H1 (cell line): ENCODE measurements around the gene VGLL4. TPM values are rescaled to one million over a fixed set of nuclear protein-coding genes. Genes with fewer than 3 reads are reported as not detected.

Experiments used
- CTCF ChIA-PET: fragments of 300-600 bp; sonication (Branson Sonifier 250); formaldehyde crosslinking; loops from one replicate; lab custom pipeline; 2021; ENCODE audit not compliant: partially characterized antibody; lab: Charles Lee
- POLR2A ChIA-PET: fragments of 300-600 bp; sonication (Branson Sonifier 250); formaldehyde crosslinking; loops from one replicate; lab custom pipeline; 2021; ENCODE audit warnings: inconsistent platforms; ENCODE audit not compliant: partially characterized antibody; lab: Charles Lee
- DNase-seq, 2 experiments: peaks; one replicate each; pipeline versions ENCODE4 v3.0.0 to v3.0.0-alpha.2; 2010 to 2022; ENCODE audit warnings: low spot score in 2 of 2, low read depth in 1 of 2, mixed read lengths in 1 of 2
- FAIRE-seq: peaks from 2 replicates; lab custom pipeline; 2011; peaks lifted over from hg19 to GRCh38; lab: Jason Lieb, UNC
- H2AFZ ChIP-seq: 2 replicates; pipeline ENCODE4 v1.8.1; 2012; ENCODE audit warnings: low read length, inconsistent platforms
- H2AK5ac ChIP-seq: 2 replicates; pipeline ENCODE4 v1.6.1; 2013; ENCODE audit warnings: low read depth, low read length
- H2BK120ac ChIP-seq: replicated peaks from 2 replicates; pipeline ENCODE3; 2013; ENCODE audit warnings: low read depth, low read length, inconsistent platforms
- H2BK12ac ChIP-seq: 2 replicates; pipeline ENCODE4 v1.6.1; 2013; ENCODE audit warnings: low read depth, low read length
- H2BK15ac ChIP-seq: 2 replicates; pipeline ENCODE4 v1.6.1; 2013; ENCODE audit warnings: low read length
- H2BK20ac ChIP-seq: 2 replicates; pipeline ENCODE4 v1.6.1; 2013; ENCODE audit warnings: low read length
- H2BK5ac ChIP-seq: 2 replicates; pipeline ENCODE4 v1.6.1; 2013; ENCODE audit warnings: low read depth, low read length
- H3K14ac ChIP-seq: 2 replicates; pipeline ENCODE4 v1.6.1; 2013; ENCODE audit warnings: inconsistent platforms; ENCODE audit not compliant: insufficient read length
- H3K18ac ChIP-seq: 2 replicates; pipeline ENCODE4 v1.6.1; 2013; ENCODE audit warnings: low read length; ENCODE audit errors: extremely low read depth
- H3K23ac ChIP-seq: 2 replicates; pipeline ENCODE4 v1.6.1; 2013; ENCODE audit warnings: inconsistent platforms; ENCODE audit not compliant: insufficient read length
- H3K23me2 ChIP-seq: 2 replicates; pipeline ENCODE4 v1.6.1; 2013; ENCODE audit warnings: low read depth, low read length
- H3K27ac ChIP-seq: 2 replicates; pipeline ENCODE4 v1.6.1; 2011; ENCODE audit warnings: low read depth, low read length, inconsistent platforms
- H3K27me3 ChIP-seq, 4 experiments: replicated peaks in 1 of 4; 1 replicate in 1 of 4; 2 replicates in 3 of 4; pipeline versions ENCODE4 v1.6.1 to v1.8.1; 2011 to 2013; ENCODE audit warnings: low read length in 3 of 4, mild to moderate bottlenecking in 3 of 4, inconsistent platforms in 2 of 4, mixed read lengths in 2 of 4, moderate library complexity in 1 of 4; ENCODE audit not compliant: control insufficient read depth in 3 of 4, insufficient read depth in 3 of 4; ENCODE audit errors: extremely low read depth in 1 of 4
- H3K36me3 ChIP-seq, 4 experiments: 2 replicates each; pipeline versions ENCODE4 v1.6.1 to v1.8.1; 2011 to 2013; ENCODE audit warnings: mild to moderate bottlenecking in 4 of 4, low read length in 3 of 4, moderate library complexity in 2 of 4, control low read depth in 1 of 4, inconsistent platforms in 1 of 4; ENCODE audit not compliant: insufficient read depth in 4 of 4, control insufficient read depth in 2 of 4
- H3K4ac ChIP-seq: replicated peaks from 2 replicates; pipeline ENCODE3; 2013; ENCODE audit warnings: low read length, low read depth, mixed read lengths, inconsistent platforms; ENCODE audit not compliant: insufficient read length
- H3K4me1 ChIP-seq, 4 experiments: replicated peaks in 1 of 4; 1 replicate in 1 of 4; 2 replicates in 3 of 4; pipeline versions ENCODE4 v1.6.1 to v1.8.1; 2011 to 2013; ENCODE audit warnings: low read length in 3 of 4, inconsistent platforms in 2 of 4, mixed read lengths in 1 of 4; ENCODE audit not compliant: insufficient read depth in 4 of 4, control insufficient read depth in 3 of 4
- H3K4me2 ChIP-seq, 2 experiments: 2 replicates each; pipeline versions ENCODE4 v1.6.1 to v1.8.1; 2011 to 2013; ENCODE audit warnings: low read depth in 2 of 2, low read length in 2 of 2, control low read depth in 1 of 2, inconsistent platforms in 1 of 2, mild to moderate bottlenecking in 1 of 2; ENCODE audit not compliant: insufficient read depth in 1 of 2
- H3K4me3 ChIP-seq, 4 experiments: fragments of 200-600, 300-600 bp in 1 of 4; sonication (generic), shearing (Covaris generic), sonication (Bioruptor Twin) in 1 of 4; 2 replicates each; pipeline versions ENCODE4 v1.5.1 to v1.8.1; 2011 to 2016; ENCODE audit warnings: low read length in 4 of 4, low read depth in 3 of 4, control low read depth in 2 of 4, inconsistent platforms in 2 of 4, mild to moderate bottlenecking in 2 of 4, mixed read lengths in 1 of 4, moderate library complexity in 1 of 4; ENCODE audit not compliant: insufficient read depth in 2 of 4; ENCODE audit errors: extremely low read depth in 1 of 4
- H3K56ac ChIP-seq: replicated peaks from 2 replicates; pipeline ENCODE3; 2013; ENCODE audit warnings: low read depth, mild to moderate bottlenecking, mixed read lengths, low read length, inconsistent platforms; ENCODE audit not compliant: insufficient read length
- H3K79me1 ChIP-seq: 2 replicates; pipeline ENCODE4 v1.6.1; 2013; ENCODE audit warnings: low read depth, low read length, control low read depth
- H3K79me2 ChIP-seq, 2 experiments: 2 replicates each; pipeline versions ENCODE4 v1.6.1 to v1.8.1; 2012 to 2013; ENCODE audit warnings: low read length in 2 of 2, mild to moderate bottlenecking in 2 of 2, inconsistent platforms in 1 of 2; ENCODE audit not compliant: insufficient read depth in 2 of 2, control insufficient read depth in 1 of 2
- H3K9ac ChIP-seq, 4 experiments: replicated peaks in 1 of 4; 1 replicate in 1 of 4; 2 replicates in 3 of 4; pipeline versions ENCODE4 v1.6.1 to v1.8.1; 2011 to 2013; ENCODE audit warnings: low read depth in 3 of 4, low read length in 3 of 4, control low read depth in 2 of 4, mild to moderate bottlenecking in 2 of 4, moderate library complexity in 2 of 4, inconsistent platforms in 1 of 4; ENCODE audit errors: extremely low read depth in 1 of 4
- H3K9me3 ChIP-seq, 2 experiments: 2 replicates each; pipeline versions ENCODE4 v1.6.1 to v1.8.1; 2012 to 2013; ENCODE audit warnings: mild to moderate bottlenecking in 2 of 2, moderate library complexity in 2 of 2, control low read depth in 1 of 2, inconsistent platforms in 1 of 2, low read depth in 1 of 2, low read length in 1 of 2, mixed read lengths in 1 of 2; ENCODE audit not compliant: insufficient read depth in 2 of 2
- H4K20me1 ChIP-seq, 2 experiments: replicated peaks in 1 of 2; 2 replicates each; pipeline versions ENCODE3 to v1.8.1; 2011 to 2013; ENCODE audit warnings: inconsistent platforms in 2 of 2, low read length in 2 of 2, mild to moderate bottlenecking in 1 of 2; ENCODE audit not compliant: insufficient read depth in 2 of 2, control insufficient read depth in 1 of 2
- H4K5ac ChIP-seq: 2 replicates; pipeline ENCODE4 v1.6.1; 2013; ENCODE audit warnings: low read length, low read depth, mixed read lengths, inconsistent platforms; ENCODE audit not compliant: insufficient read length
- H4K8ac ChIP-seq: 2 replicates; pipeline ENCODE4 v1.8.0; 2013; ENCODE audit warnings: mild to moderate bottlenecking, moderate library complexity, low read length, inconsistent platforms; ENCODE audit not compliant: insufficient read depth; ENCODE audit errors: extremely low read depth
- H4K91ac ChIP-seq: replicated peaks from 2 replicates; pipeline ENCODE3; 2013; ENCODE audit warnings: low read length, mixed read lengths, inconsistent platforms; ENCODE audit not compliant: insufficient read length
- BACH1 ChIP-seq: IDR thresholded peaks from 2 replicates; pipeline ENCODE4 v1.6.1; 2012; ENCODE audit warnings: low read length, improper control_type of control experiment
- CTBP2 ChIP-seq: IDR thresholded peaks from 2 replicates; pipeline ENCODE4 v1.7.0; 2011; ENCODE audit warnings: borderline replicate concordance, mild to moderate bottlenecking, moderate library complexity, mixed read lengths, low read length; ENCODE audit not compliant: insufficient read depth, insufficient read length
- GTF2F1 ChIP-seq: IDR thresholded peaks from 2 replicates; pipeline ENCODE4 v1.6.1; 2012; ENCODE audit warnings: low read depth, low read length, improper control_type of control experiment, borderline replicate concordance
- KDM1A ChIP-seq: fragments of 200-600, 300-600 bp; sonication (generic); IDR thresholded peaks from 2 replicates; pipeline ENCODE4 v1.7.1; 2016; ENCODE audit warnings: mild to moderate bottlenecking, low read length, borderline replicate concordance
- KDM5A ChIP-seq: fragments of 200-600 bp; IDR thresholded peaks from 2 replicates; pipeline ENCODE4 v1.7.1; 2012; ENCODE audit warnings: mild to moderate bottlenecking, low read length, inconsistent platforms, mixed read lengths
- POLR2AphosphoS5 ChIP-seq: IDR thresholded peaks from 2 replicates; pipeline ENCODE4 v1.6.1; 2011; ENCODE audit warnings: low read depth, low read length
- TCF12 ChIP-seq: IDR thresholded peaks from 2 replicates; pipeline ENCODE4 v1.6.1; 2011; ENCODE audit warnings: low read depth, mild to moderate bottlenecking, low read length
- ZNF274 ChIP-seq: IDR thresholded peaks from 2 replicates; pipeline ENCODE4 v1.7.0; 2012; ENCODE audit warnings: low read length, borderline replicate concordance; ENCODE audit errors: extremely low read depth
- WGBS, 2 experiments: shearing (Covaris generic) in 1 of 2; methylation state at CpG; one replicate each; pipeline versions ENCODE4 v1.1.6 to v1.1.7; 2013 to 2015; ENCODE audit warnings: low lambda C conversion rate in 2 of 2, mixed read lengths in 2 of 2, inconsistent platforms in 1 of 2, low coverage in 1 of 2, missing lambda C conversion rate in 1 of 2; ENCODE audit not compliant: insufficient replicate concordance in 2 of 2, insufficient coverage in 1 of 2, insufficient read length in 1 of 2; ENCODE audit errors: extremely low coverage in 1 of 2, missing lambda C conversion rate in 1 of 2; 5-methylcytosine and 5-hydroxymethylcytosine counted together
- polyA plus RNA-seq, 7 experiments: library from polyadenylated mRNA; depleted of rRNA in 3 of 7; stranded (reverse) in 5 of 7; unstranded in 2 of 7; fragments of >200 nt in 5 of 7; fragments of 200-250 nt in 2 of 7; gene quantifications; 1 replicate in 5 of 7; 2 replicates in 1 of 7; 4 replicates in 1 of 7; pipeline versions ENCODE4 v1.2.1 to v1.2.3, GENCODE V29; 2011 to 2013; ENCODE audit warnings: missing spikeins in 2 of 7, mixed read lengths in 2 of 7
- total RNA-seq: library from RNA; stranded (reverse); fragmentation: NEBNext Ultra II Directional; extraction: Animal tissue kit (Norgen Biotek cat#: 25700); gene quantifications from 2 replicates; pipeline ENCODE4 v1.2.1, GENCODE V29; 2021
- TF ChIP-seq, protein P1 (sequence below): IDR thresholded peaks from 2 replicates; pipeline ENCODE4 v1.6.1; 2011; ENCODE audit warnings: low read length, improper control_type of control experiment

The VGLL4 gene
- total and polyA plus RNA-seq, 2 of the 8 experiments (the other 6 are each of a cell fraction or from before 2014, with no cell fraction given), result 45.1 to 50.0 TPM

GRCh38 chr3:11564577-11565001 is 79.1 kb downstream of the VGLL4 start:
- Histone ChIP-seq H3K36me3 (peaks cover 0 to 14% (median 0%) of the 10 kb centered on the region in 4 experiments; a peak in 4 of 8 replicates), H2BK15ac (no peak overlapping the region), H2BK5ac (no peak overlapping the region), H2BK120ac (no peak overlapping the region), H3K27me3 (no peaks in the 10 kb centered on the region), H3K18ac (no peak overlapping the region), H3K4me3 (no peak overlapping the region)
- no peak for DNase-seq
- POLR2A ChIA-PET, result interaction anchor here (1.2 to 1.6 kb wide), 2 partner anchors 11 to 27 kb away, joined by 4 read pairs; no protein-coding TSS in a partner anchor
- TF ChIP-seq, protein P1, sequence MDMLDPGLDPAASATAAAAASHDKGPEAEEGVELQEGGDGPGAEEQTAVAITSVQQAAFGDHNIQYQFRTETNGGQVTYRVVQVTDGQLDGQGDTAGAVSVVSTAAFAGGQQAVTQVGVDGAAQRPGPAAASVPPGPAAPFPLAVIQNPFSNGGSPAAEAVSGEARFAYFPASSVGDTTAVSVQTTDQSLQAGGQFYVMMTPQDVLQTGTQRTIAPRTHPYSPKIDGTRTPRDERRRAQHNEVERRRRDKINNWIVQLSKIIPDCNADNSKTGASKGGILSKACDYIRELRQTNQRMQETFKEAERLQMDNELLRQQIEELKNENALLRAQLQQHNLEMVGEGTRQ, result no peak
- TF ChIP-seq GTF2F1 (no peak), POLR2AphosphoS5 (no peak), CTBP2 (no peak), BACH1 (no peak), KDM5A (no peak), ZNF274 (no peak), TCF12 (no peak), KDM1A (no peak)
- TF ChIP-seq, all 59 proteins: peak for 0
- CTCF ChIA-PET, result interaction anchor here (1.3 to 2.9 kb wide), 4 partner anchors 8 to 26 kb away, joined by 4 to 8 read pairs (median 5); no protein-coding TSS in a partner anchor
- Histone ChIP-seq H2AK5ac (no peak overlapping the region), H2BK20ac (no peak overlapping the region), H3K23me2 (no peaks in the 10 kb centered on the region), H4K91ac (no peak overlapping the region), H3K4me1 (peaks cover 0 to 9% (median 0%) of the 10 kb centered on the region in 4 experiments; a peak in 2 of 7 replicates), H3K23ac (no peak overlapping the region), H3K4ac (no peak overlapping the region), H3K27ac (no peak overlapping the region), H3K14ac (no peak overlapping the region), H3K79me1 (peaks cover 26% of the 10 kb centered on the region), H3K79me2 (peaks cover 0 to 22% of the 10 kb centered on the region in 2 experiments; a peak in 1 of 4 replicates), H3K9ac (no peak overlapping the region), H3K9me3 (no peaks in the 10 kb centered on the region), H2AFZ (no peak overlapping the region), H4K8ac (no peak overlapping the region), H4K20me1 (peaks cover 25 to 27% of the 10 kb centered on the region in 2 experiments), H2BK12ac (no peak overlapping the region), H4K5ac (no peak overlapping the region), H3K4me2 (no peak overlapping the region), H3K56ac (no peak overlapping the region)
- FAIRE-seq, result no peak
- WGBS, 2 experiments, result 85% methylated on average over 12 of the region's 19 CpGs; no CpG with 5 or more reads in 1 of the 2 experiments
